Kidney (tissue), 14 donors: ENCODE results near the gene CDX2. TPM values are rescaled to one million over a fixed set of nuclear protein-coding genes. Genes with fewer than 3 reads are reported as not detected.

Experiments
- DNase-seq, 5 donors: peaks; one replicate each; pipeline ENCODE4 v3.0.0-alpha.2; 2013 to 2020
- FAIRE-seq: peaks from 2 replicates; lab custom pipeline; 2012; peaks lifted over from hg19 to GRCh38; lab: Jason Lieb, UNC
- H3K27ac ChIP-seq, 2 donors: one replicate each; pipeline ENCODE4 v1.7.0; 2013; ENCODE audit warnings: low read depth in 2 of 2, low read length in 2 of 2, inconsistent platforms in 1 of 2
- H3K27me3 ChIP-seq: one replicate; pipeline ENCODE4 v1.7.1; 2013; ENCODE audit warnings: low read length, inconsistent platforms; ENCODE audit not compliant: control insufficient read depth, insufficient read depth
- H3K36me3 ChIP-seq, 3 donors: one replicate each; pipeline versions ENCODE4 v1.7.0 to v1.7.1; 2013; ENCODE audit warnings: low read length in 3 of 3, control low read depth in 1 of 3, inconsistent platforms in 1 of 3; ENCODE audit not compliant: insufficient read depth in 3 of 3, control insufficient read depth in 2 of 3
- H3K4me1 ChIP-seq, 3 donors: one replicate each; pipeline versions ENCODE4 v1.7.0 to v1.7.1; 2013; ENCODE audit warnings: low read length in 3 of 3, inconsistent platforms in 1 of 3, low read depth in 1 of 3; ENCODE audit not compliant: control insufficient read depth in 2 of 3, insufficient read depth in 2 of 3
- H3K4me3 ChIP-seq, 3 donors: one replicate each; pipeline versions ENCODE4 v1.7.0 to v1.8.1; 2013; ENCODE audit warnings: low read length in 3 of 3, control low read depth in 1 of 3, inconsistent platforms in 1 of 3
- H3K9ac ChIP-seq, 3 donors: one replicate each; pipeline versions ENCODE4 v1.7.0 to v1.7.1; 2013; ENCODE audit warnings: low read length in 3 of 3, control low read depth in 1 of 3, inconsistent platforms in 1 of 3
- H3K9me3 ChIP-seq, 3 donors: one replicate each; pipeline versions ENCODE4 v1.7.0 to v1.7.1; 2013; ENCODE audit warnings: low read length in 3 of 3, control low read depth in 1 of 3, inconsistent platforms in 1 of 3; ENCODE audit not compliant: control insufficient read depth in 2 of 3, insufficient read depth in 1 of 3
- intact Hi-C: fragments of 100-400 bp; cut with DNase I; formaldehyde crosslinking; loops from one replicate; pipeline ENCODE4 v1.11.1; 2022
- polyA plus RNA-seq: library from polyadenylated mRNA; stranded (reverse); fragments of 350-450 nt; fragmentation: Illumina TruSeq; extraction: RNeasy Lipid Tissue Mini Kit (QIAGEN cat#74804); gene quantifications from one replicate; pipeline ENCODE4 v1.2.3, GENCODE V29; 2014; ENCODE audit warnings: low read depth, low replicate concordance; ENCODE audit not compliant: insufficient read depth
- total RNA-seq: library from RNA; stranded (reverse); fragmentation: NEBNext Ultra II Directional; extraction: Animal tissue kit (Norgen Biotek cat#: 25700); gene quantifications from one replicate; pipeline ENCODE4 v1.2.1, GENCODE V29; 2021
- TF ChIP-seq, protein P1 (sequence below): IDR thresholded peaks from 3 replicates; pipeline ENCODE4 v1.5.1; 2012; ENCODE audit warnings: mild to moderate bottlenecking, moderate library complexity, borderline replicate concordance; ENCODE audit not compliant: insufficient read depth; ENCODE audit errors: extremely low read depth
- donor health status: control.
- donor health status: control.
- donor health status: control.
- donor health status: control.
- donor health status: control.
- donor health status: DM: yes; HTN: yes; CAD: no.
- donor health status: Normal renal cell carcinoma (clear cell type).

CDX2 gene
- total and polyA plus RNA-seq, 2 donors from 2014 or later, result not detected

DNA sequence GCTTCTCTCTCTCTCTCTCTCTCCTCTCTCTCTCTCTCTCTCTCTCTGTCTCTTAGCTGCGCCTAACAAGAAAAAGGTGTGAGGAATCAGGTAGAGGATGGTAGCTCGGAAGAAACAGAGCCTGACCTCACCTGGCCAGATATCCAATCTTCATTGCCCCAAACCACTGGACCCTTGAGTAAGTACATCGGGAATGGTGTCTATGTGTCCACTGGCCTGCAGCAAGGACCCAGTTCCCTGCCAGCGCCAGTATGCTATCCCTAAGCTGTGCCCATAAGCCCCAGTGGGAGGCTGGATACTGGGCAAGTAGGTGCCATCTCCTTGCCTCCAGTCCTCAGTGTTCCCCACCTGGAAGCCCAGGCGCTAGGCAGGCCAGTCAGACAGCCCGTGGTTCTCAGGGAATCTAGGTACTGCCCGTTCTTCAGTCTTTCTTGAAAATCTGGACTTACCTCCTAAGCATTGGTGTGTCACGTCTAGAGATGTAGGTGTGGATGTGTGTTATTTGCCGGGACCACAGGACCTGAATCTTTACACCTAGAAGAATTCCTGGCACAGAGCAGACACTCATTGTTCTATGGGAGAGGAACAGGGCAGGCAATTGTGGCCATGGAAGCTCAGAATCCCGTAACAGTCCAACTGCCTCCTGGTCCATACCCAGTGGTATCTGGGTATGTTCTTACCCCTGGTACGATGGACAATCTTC, 12.0 kb upstream of the CDX2 start:
- DNase-seq, result no peak
- TF ChIP-seq, protein P1, sequence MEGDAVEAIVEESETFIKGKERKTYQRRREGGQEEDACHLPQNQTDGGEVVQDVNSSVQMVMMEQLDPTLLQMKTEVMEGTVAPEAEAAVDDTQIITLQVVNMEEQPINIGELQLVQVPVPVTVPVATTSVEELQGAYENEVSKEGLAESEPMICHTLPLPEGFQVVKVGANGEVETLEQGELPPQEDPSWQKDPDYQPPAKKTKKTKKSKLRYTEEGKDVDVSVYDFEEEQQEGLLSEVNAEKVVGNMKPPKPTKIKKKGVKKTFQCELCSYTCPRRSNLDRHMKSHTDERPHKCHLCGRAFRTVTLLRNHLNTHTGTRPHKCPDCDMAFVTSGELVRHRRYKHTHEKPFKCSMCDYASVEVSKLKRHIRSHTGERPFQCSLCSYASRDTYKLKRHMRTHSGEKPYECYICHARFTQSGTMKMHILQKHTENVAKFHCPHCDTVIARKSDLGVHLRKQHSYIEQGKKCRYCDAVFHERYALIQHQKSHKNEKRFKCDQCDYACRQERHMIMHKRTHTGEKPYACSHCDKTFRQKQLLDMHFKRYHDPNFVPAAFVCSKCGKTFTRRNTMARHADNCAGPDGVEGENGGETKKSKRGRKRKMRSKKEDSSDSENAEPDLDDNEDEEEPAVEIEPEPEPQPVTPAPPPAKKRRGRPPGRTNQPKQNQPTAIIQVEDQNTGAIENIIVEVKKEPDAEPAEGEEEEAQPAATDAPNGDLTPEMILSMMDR, result no peak
- H3K27me3 ChIP-seq, result peaks cover 55% of the 10 kb centered on the region

DNA sequence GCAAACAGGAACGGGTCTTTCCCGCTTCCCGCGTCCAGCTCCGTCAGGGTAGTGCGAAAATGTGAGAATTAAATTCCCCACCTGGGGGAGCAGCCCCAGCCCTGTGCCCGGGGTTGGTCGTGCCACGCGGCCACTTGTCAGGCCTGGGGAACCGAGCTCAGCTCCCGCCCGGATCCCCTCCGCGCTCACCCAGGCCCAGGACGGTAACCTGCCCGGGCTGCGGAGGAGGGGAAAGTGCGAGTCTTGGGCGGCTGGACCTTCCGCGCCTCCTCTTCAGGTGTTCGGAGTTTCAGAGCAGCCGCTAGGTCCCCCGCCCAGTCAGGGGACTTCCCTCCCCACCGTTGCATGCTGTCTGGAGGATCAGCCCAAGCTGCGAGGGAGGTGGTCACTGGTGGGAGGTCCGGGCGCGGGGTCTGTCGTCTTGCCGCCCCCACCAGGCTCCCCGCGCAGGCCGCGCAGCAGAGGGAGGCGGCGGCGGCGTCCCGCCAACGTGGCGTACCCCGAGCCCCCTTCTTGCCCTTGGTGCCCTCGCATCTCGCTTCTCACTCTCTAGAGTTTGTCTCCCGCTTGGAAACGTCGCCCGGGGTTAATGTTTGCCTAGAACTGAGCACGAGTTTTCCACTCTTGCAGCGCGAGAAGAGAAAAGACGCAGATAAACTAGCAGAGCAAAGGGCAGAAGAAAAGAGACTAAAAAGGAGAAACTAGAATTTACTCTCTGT, 11.3 kb upstream of the CDX2 start:
- Histone ChIP-seq H3K27me3 (peaks cover 61% of the 10 kb centered on the region), H3K27ac (no peak overlapping the region), H3K9me3 (no peaks in the 10 kb centered on the region), H3K4me3 (peak overlapping the region in 1 of 3 donors; percentile 49), H3K4me1 (peaks cover 0 to 2% (median 0%) of the 10 kb centered on the region in 3 donors), H3K9ac (no peak overlapping the region), H3K36me3 (no peaks in the 10 kb centered on the region)
- DNase-seq, result peak in 1 of 5 donors; percentile 51
- FAIRE-seq, result no peak
- TF ChIP-seq, protein P1, result no peak
- intact Hi-C loops, result loop anchor here (10.0 kb wide), 1 partner anchor 616 kb away; no protein-coding TSS in a partner anchor

More for the DNA sequence above, 12.0 kb upstream of the CDX2 start:
- no peaks in the 10 kb centered on the region for H3K9me3 ChIP-seq
- H3K9ac ChIP-seq, result no peak overlapping the region
- no peak overlapping the region for H3K27ac ChIP-seq
- peak overlapping the region in 1 of 3 donors; percentile 49 for H3K4me3 ChIP-seq
- H3K36me3 ChIP-seq, result no peaks in the 10 kb centered on the region
- no peaks in the 10 kb centered on the region for H3K4me1 ChIP-seq
- intact Hi-C loops, result loop anchor here (10.0 kb wide), 1 partner anchor 616 kb away; no protein-coding TSS in a partner anchor
- no peak for FAIRE-seq

- no peaks in the 10 kb centered on the region for H3K36me3 ChIP-seq
- peak overlapping the region in 1 of 3 donors; percentile 49 for H3K4me3 ChIP-seq
- no peaks in the 10 kb centered on the region for H3K9me3 ChIP-seq
- peaks cover 66% of the 10 kb centered on the region for H3K27me3 ChIP-seq
- FAIRE-seq (no peak), DNase-seq (no peak)
- peaks cover 0 to 2% (median 0%) of the 10 kb centered on the region in 3 donors for H3K4me1 ChIP-seq
- H3K27ac ChIP-seq, result no peak overlapping the region
- TF ChIP-seq, protein P1, result no peak
- H3K9ac ChIP-seq, result no peak overlapping the region
- intact Hi-C loops, result loop anchor here (10.0 kb wide), 1 partner anchor 615 kb away; no protein-coding TSS in a partner anchor
These were observed 10.7 kb upstream of the CDX2 start for GRCh38 chr13:27979765-27980279.
